Muscle layer of colon (tissue), 2 donors: ENCODE results near the gene TBC1D22A.

Experiments
- H3K27ac ChIP-seq: one replicate; pipeline ENCODE4 v1.7.0; 2013; ENCODE audit warnings: low read depth, mild to moderate bottlenecking, low read length, moderate library complexity
- H3K27me3 ChIP-seq, 2 donors: one replicate each; pipeline ENCODE4 v1.7.0; 2013; ENCODE audit warnings: low read length in 2 of 2, mild to moderate bottlenecking in 2 of 2; ENCODE audit not compliant: insufficient read depth in 2 of 2, control insufficient read depth in 1 of 2
- H3K36me3 ChIP-seq: one replicate; pipeline ENCODE4 v1.7.0; 2013; ENCODE audit warnings: mild to moderate bottlenecking, low read length; ENCODE audit not compliant: insufficient read depth
- H3K4me1 ChIP-seq: one replicate; pipeline ENCODE4 v1.7.0; 2013; ENCODE audit warnings: mild to moderate bottlenecking, low read length; ENCODE audit not compliant: insufficient read depth
- H3K4me3 ChIP-seq, 2 donors: one replicate each; pipeline ENCODE4 v1.7.0; 2013; ENCODE audit warnings: low read length in 2 of 2, low read depth in 1 of 2, mild to moderate bottlenecking in 1 of 2, moderate library complexity in 1 of 2
- H3K9ac ChIP-seq: one replicate; pipeline ENCODE4 v1.7.0; 2013; ENCODE audit warnings: low read length
- H3K9me3 ChIP-seq: one replicate; pipeline ENCODE4 v1.7.0; 2013; ENCODE audit warnings: mild to moderate bottlenecking, low read length
- donor health status: abdominal sarcoma.
- donor health status: Adenocarcinoma of cecum.

Gene TBC1D22A

GRCh38 chr22:47000256-47000655 lies 237.8 kb downstream of the TBC1D22A start:
- H3K27me3 ChIP-seq: no peaks in the 10 kb centered on the region
- no peak overlapping the region for H3K27ac ChIP-seq

DNA sequence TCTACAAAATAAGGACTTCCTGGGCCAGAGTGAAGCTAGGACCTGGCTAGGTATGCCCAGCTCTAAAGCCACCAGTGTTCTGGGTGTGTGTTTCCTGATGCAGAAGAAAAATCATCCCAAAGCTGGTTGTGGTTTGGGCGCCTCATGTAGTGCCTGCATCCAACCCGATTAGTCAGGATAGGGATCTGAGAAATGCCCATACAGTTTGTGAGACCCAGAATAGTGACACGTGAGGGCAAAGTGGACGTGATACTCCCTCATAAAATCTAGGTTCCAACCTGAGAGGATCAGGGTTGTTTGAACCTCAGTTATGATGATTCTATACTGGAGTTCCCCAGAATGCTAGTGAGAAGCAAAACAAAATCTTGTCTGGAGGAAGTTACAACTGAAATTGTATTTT lies 238.4 kb downstream of the TBC1D22A start:
- Histone ChIP-seq H3K9me3 (no peaks in the 10 kb centered on the region), H3K4me1 (no peaks in the 10 kb centered on the region), H3K27me3 (no peaks in the 10 kb centered on the region), H3K36me3 (no peaks in the 10 kb centered on the region), H3K27ac (no peak overlapping the region), H3K4me3 (no peak overlapping the region), H3K9ac (no peak overlapping the region)

More at GRCh38 chr22:47000256-47000655, 237.8 kb downstream of the TBC1D22A start:
- Histone ChIP-seq H3K9ac (no peak overlapping the region), H3K4me1 (no peaks in the 10 kb centered on the region), H3K36me3 (no peaks in the 10 kb centered on the region), H3K9me3 (no peaks in the 10 kb centered on the region), H3K4me3 (no peak overlapping the region)

- Histone ChIP-seq H3K4me1 (no peaks in the 10 kb centered on the region), H3K9me3 (no peaks in the 10 kb centered on the region), H3K36me3 (no peaks in the 10 kb centered on the region), H3K27ac (no peak overlapping the region), H3K9ac (no peak overlapping the region), H3K4me3 (no peak overlapping the region), H3K27me3 (no peaks in the 10 kb centered on the region)
These were observed 238.8 kb downstream of the TBC1D22A start for GRCh38 chr22:47001288-47001687.

GRCh38 chr22:47002692-47003091 lies 240.2 kb downstream of the TBC1D22A start:
- Histone ChIP-seq H3K27me3 (no peaks in the 10 kb centered on the region), H3K4me3 (no peak overlapping the region), H3K9ac (no peak overlapping the region), H3K4me1 (no peaks in the 10 kb centered on the region), H3K36me3 (no peaks in the 10 kb centered on the region), H3K27ac (no peak overlapping the region), H3K9me3 (no peaks in the 10 kb centered on the region)

- H3K27me3 ChIP-seq: no peaks in the 10 kb centered on the region
- no peaks in the 10 kb centered on the region for H3K4me1 ChIP-seq
- no peak overlapping the region for H3K27ac ChIP-seq
- no peaks in the 10 kb centered on the region for H3K36me3 ChIP-seq
- no peak overlapping the region for H3K4me3 ChIP-seq
- H3K9me3 ChIP-seq: no peaks in the 10 kb centered on the region
- no peak overlapping the region for H3K9ac ChIP-seq
These were observed 243.3 kb downstream of the TBC1D22A start for GRCh38 chr22:47005506-47006408.

DNA sequence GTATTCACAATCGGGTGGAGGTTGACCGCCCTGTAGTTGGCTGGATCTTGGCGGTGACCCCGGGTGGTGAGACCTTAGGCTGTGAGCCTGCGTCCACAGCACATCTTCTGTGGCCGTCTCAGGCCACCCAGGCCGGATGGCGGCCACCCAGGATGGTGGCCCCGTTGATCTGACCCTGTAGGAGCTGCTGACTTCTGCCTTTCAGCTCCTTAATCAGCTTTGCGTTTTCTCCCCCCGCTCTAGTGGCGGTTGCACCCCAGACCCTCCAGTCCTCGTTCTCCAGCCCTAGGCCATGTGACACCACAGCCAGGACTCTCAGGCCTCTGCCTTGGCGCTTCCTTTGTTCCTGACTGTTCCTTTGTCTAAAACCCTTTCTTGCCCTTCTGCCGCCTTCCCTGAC lies 244.0 kb downstream of the TBC1D22A start:
- no peaks in the 10 kb centered on the region for H3K27me3 ChIP-seq
- no peak overlapping the region for H3K4me3 ChIP-seq
- no peak overlapping the region for H3K27ac ChIP-seq
- no peaks in the 10 kb centered on the region for H3K4me1 ChIP-seq
- H3K9ac ChIP-seq: no peak overlapping the region
- H3K36me3 ChIP-seq: no peaks in the 10 kb centered on the region
- H3K9me3 ChIP-seq: no peaks in the 10 kb centered on the region

DNA sequence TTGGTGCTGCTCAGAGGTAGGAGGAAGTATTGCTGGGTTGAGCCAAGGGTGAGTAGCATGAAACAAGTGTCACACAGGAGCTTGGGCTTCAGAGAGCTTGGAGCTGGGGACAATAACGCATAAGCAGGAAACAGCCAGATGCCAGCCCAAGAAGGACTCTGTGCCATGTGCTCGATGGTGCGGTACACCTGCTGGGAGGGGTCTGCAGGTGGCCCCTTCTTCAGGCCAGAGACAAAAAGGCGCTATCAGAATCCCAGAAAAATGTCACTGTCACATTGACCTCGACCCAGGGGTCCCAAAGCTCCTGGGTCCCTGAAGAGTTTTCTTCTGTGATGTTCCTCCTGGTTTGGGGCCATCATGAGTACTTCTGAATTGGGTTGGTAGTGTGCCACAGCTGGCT lies 244.4 kb downstream of the TBC1D22A start:
- Histone ChIP-seq H3K4me1 (no peaks in the 10 kb centered on the region), H3K4me3 (no peak overlapping the region), H3K36me3 (no peaks in the 10 kb centered on the region), H3K9me3 (no peaks in the 10 kb centered on the region), H3K27me3 (no peaks in the 10 kb centered on the region), H3K27ac (no peak overlapping the region), H3K9ac (no peak overlapping the region)

GRCh38 chr22:47007496-47007895 lies 245.0 kb downstream of the TBC1D22A start:
- Histone ChIP-seq H3K27ac (no peak overlapping the region), H3K4me3 (no peak overlapping the region), H3K27me3 (no peaks in the 10 kb centered on the region), H3K36me3 (no peaks in the 10 kb centered on the region), H3K4me1 (no peaks in the 10 kb centered on the region), H3K9me3 (no peaks in the 10 kb centered on the region), H3K9ac (no peak overlapping the region)

- no peaks in the 10 kb centered on the region for H3K27me3 ChIP-seq
- H3K27ac ChIP-seq: no peak overlapping the region
- H3K4me1 ChIP-seq: no peaks in the 10 kb centered on the region
- no peak overlapping the region for H3K9ac ChIP-seq
- H3K4me3 ChIP-seq: no peak overlapping the region
- no peaks in the 10 kb centered on the region for H3K9me3 ChIP-seq
- no peaks in the 10 kb centered on the region for H3K36me3 ChIP-seq
These were observed 245.9 kb downstream of the TBC1D22A start for GRCh38 chr22:47008208-47008885.

DNA sequence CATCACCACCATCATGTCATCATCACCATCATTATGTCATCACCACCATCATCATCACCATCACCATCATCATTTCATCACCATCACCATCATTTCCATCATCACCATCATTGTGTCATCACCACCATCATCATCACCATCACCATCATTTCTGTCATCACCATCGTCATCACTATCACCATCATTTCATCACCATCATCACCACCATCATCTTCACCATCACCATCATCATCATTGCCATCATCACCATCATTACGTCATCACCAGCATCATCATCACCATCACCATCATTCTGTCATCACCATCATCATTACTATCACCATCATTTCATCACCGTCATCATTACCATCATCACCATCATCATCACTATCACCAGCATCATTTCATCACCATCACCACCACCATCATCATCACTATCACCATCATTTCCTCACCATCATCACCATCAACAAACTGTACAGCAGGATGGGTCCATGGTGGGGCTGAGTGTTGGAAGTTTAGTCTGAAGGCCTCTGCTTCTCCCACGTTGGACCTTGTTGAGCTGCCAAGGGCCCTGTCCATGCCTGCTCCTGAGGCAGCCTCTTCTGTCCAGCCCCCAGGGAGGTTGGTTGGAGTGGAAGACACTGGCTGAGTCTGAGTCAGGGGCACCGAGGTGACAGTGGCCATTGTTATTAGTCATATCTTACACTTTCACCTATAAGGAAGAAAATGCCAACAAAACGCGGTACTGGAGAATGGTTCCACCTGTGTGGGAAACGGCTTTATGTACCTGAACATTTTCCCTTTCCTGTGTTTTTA lies 247.1 kb downstream of the TBC1D22A start:
- Histone ChIP-seq H3K27me3 (no peaks in the 10 kb centered on the region), H3K36me3 (no peaks in the 10 kb centered on the region), H3K4me3 (no peak overlapping the region), H3K9ac (no peak overlapping the region), H3K9me3 (no peaks in the 10 kb centered on the region), H3K4me1 (no peaks in the 10 kb centered on the region), H3K27ac (no peak overlapping the region)

GRCh38 chr22:47010211-47010610 lies 247.8 kb downstream of the TBC1D22A start:
- H3K4me1 ChIP-seq: no peaks in the 10 kb centered on the region
- no peaks in the 10 kb centered on the region for H3K36me3 ChIP-seq
- H3K4me3 ChIP-seq: no peak overlapping the region
- H3K27ac ChIP-seq: no peak overlapping the region
- no peak overlapping the region for H3K9ac ChIP-seq
- H3K9me3 ChIP-seq: no peaks in the 10 kb centered on the region
- no peaks in the 10 kb centered on the region for H3K27me3 ChIP-seq
